Esophagus squamous epithelium (tissue), 4 donors: Measurements from ENCODE around the gene ACTR5.

ENCODE experiments used
- POLR2A ChIP-seq, 4 donors: fragments of 450-650 bp; IDR thresholded peaks; one replicate each; pipeline ENCODE4 v1.6.1; 2017; ENCODE audit warnings: antibody characterized with exemption in 4 of 4, mild to moderate bottlenecking in 4 of 4, moderate library complexity in 3 of 4
- TF ChIP-seq, protein P1 (sequence below), 6 experiments: fragments of 450-650 bp in 4 of 6; fragments of 200-600 bp in 2 of 6; sonication (generic) in 2 of 6; IDR thresholded peaks; one replicate each; pipeline ENCODE4 v1.5.1; 2016 to 2019; ENCODE audit warnings: antibody characterized with exemption in 6 of 6, mild to moderate bottlenecking in 4 of 6, moderate library complexity in 4 of 6

DNA sequence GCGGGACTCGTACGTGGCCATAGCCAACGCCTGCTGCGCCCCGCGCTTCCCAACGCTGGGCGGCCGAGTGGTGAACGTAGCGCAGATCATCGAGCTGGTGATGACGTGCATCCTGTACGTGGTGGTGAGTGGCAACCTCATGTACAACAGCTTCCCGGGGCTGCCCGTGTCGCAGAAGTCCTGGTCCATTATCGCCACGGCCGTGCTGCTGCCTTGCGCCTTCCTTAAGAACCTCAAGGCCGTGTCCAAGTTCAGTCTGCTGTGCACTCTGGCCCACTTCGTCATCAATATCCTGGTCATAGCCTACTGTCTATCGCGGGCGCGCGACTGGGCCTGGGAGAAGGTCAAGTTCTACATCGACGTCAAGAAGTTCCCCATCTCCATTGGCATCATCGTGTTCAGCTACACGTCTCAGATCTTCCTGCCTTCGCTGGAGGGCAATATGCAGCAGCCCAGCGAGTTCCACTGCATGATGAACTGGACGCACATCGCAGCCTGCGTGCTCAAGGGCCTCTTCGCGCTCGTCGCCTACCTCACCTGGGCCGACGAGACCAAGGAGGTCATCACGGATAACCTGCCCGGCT, 20.6 kb upstream of the ACTR5 start:
- TF ChIP-seq POLR2A (IDR thresholded peaks at IDR 0.05): no peak
- TF ChIP-seq, protein P1, sequence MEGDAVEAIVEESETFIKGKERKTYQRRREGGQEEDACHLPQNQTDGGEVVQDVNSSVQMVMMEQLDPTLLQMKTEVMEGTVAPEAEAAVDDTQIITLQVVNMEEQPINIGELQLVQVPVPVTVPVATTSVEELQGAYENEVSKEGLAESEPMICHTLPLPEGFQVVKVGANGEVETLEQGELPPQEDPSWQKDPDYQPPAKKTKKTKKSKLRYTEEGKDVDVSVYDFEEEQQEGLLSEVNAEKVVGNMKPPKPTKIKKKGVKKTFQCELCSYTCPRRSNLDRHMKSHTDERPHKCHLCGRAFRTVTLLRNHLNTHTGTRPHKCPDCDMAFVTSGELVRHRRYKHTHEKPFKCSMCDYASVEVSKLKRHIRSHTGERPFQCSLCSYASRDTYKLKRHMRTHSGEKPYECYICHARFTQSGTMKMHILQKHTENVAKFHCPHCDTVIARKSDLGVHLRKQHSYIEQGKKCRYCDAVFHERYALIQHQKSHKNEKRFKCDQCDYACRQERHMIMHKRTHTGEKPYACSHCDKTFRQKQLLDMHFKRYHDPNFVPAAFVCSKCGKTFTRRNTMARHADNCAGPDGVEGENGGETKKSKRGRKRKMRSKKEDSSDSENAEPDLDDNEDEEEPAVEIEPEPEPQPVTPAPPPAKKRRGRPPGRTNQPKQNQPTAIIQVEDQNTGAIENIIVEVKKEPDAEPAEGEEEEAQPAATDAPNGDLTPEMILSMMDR (IDR thresholded peaks at IDR 0.05): no peak
